NCI-H226 (cell line): ENCODE data around the gene ZNF646.

Experiments
- DNase-seq: peaks from one replicate; pipeline ENCODE4 v3.0.0-alpha.2; 2015

Gene ZNF646

DNA sequence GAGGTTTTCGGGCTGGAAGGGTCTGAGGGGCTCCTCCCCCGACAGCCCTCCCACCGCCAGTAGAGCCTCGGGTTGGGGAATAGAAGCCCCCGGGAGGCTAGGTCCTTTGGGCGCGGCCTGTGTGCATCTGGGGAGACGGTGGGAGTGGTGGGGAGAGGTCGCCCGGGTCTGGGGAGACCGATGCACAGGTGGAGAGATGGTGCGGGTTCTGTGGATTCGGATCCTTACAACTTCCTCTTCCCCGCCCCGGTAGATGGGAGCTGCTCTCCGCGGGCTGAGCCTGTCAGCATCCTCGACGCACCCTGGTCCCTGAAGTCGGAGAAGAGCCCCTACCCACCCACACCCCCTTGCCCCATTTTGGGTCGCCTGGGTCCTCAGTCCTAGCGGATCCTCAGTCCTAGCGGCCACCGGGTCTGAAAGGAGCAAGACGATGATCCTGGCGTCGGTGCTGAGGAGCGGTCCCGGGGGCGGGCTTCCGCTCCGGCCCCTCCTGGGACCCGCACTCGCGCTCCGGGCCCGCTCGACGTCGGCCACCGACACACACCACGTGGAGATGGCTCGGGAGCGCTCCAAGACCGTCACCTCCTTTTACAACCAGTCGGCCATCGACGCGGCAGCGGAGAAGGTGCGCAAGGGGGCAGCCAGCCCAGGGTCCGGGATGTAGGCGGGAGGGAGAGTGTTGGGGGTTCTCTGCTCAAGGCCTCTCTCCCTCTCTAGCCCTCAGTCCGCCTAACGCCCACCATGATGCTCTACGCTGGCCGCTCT, 34.8 kb downstream of the ZNF646 start:
- DNase-seq, result no peak

DNA sequence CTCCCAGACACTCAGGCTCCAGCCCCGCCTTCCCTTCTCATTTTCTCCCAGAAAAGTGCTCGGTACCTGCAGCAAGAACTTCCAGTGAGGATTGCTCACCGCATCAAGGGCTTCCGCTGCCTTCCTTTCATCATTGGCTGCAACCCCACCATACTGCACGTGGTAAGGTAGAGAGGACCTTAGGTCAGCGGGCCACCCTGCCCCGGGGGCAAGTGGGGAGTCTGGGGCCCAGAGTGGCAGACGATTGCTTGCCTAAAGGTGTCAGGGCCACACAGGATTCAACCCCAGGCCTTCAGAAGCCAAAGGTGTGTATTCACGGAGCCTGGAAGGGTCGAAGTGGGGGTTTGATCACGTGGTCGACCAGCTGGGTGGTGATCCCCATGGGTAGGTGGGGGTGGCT, 35.4 kb downstream of the ZNF646 start:
- DNase-seq, result no peak

DNA sequence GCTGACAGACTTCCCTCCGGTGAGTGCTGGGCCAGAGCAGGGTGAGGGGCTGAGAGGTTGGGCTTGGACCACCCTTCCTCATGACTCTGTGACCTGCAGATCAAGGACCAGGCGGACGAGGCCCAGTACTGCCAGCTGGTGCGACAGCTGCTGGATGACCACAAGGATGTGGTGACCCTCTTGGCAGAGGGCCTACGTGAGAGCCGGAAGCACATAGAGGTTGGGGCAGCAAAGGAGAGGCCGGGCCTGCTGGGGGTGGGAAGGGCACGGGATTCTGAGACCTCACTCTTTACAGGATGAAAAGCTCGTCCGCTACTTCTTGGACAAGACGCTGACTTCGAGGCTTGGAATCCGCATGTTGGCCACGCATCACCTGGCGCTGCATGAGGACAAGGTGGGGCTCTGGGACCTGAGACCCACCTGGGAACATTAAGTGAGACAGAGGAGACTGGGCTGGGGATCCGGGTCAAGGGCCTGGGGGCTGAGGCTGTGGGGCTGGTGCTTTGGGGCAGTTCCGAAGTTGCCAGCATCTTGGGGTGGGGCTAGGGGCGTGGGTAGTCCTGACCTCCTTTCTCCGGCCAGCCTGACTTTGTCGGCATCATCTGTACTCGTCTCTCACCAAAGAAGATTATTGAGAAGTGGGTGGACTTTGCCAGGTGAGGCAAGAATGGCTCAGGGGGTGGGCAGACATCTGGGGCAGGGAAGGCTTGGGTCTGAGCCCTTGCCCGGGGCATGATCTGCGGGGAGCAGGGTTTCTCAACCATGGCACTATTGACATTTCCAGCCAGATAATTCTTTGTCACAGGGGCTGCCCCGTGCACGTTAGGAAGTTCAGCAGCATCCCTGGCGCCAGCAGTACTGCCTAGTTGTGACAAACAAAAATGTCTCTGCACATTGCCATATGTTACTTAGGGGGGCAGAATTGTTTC, 36.1 kb downstream of the ZNF646 start:
- DNase-seq, result no peak

DNA sequence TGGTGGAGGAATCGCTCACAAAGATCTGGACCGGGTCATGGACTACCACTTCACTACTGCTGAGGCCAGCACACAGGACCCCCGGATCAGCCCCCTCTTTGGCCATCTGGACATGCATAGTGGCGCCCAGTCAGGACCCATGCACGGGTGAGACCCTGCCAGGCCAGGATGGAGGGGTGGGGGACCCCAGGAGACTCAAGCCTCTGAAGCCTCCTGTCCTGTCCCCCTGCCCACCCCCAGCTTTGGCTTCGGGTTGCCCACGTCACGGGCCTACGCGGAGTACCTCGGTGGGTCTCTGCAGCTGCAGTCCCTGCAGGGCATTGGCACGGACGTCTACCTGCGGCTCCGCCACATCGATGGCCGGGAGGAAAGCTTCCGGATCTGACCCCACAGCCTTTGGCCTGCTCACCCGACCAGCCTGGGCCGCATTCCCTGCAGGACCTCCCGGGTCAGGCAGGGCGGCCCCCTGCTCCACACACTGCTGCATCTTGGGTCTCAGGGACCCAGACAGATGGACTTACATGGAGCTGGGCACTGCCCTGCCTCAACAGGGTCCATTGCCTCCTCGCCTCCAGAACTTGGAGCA, 37.8 kb downstream of the ZNF646 start:
- no peak for DNase-seq

DNA sequence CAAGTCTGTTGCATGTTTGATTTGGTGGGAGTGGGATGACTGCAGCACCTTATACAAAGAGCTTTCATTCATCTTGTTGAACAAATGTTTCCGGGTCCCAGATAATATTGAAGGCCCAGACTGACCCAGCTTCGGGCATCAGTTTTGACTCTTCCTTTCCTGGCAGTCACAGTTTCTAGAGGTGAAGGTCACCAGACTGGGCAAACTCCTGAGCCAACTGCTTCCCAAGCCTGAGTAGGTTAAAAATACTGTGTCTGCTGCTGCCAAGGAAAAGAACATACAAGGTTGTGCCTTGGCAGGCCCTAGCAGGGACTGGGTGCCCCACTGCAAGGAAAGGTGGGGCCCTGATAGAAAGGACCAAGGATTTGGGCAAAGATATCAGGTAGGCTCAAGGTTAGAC, 38.5 kb downstream of the ZNF646 start:
- no peak for DNase-seq

DNA sequence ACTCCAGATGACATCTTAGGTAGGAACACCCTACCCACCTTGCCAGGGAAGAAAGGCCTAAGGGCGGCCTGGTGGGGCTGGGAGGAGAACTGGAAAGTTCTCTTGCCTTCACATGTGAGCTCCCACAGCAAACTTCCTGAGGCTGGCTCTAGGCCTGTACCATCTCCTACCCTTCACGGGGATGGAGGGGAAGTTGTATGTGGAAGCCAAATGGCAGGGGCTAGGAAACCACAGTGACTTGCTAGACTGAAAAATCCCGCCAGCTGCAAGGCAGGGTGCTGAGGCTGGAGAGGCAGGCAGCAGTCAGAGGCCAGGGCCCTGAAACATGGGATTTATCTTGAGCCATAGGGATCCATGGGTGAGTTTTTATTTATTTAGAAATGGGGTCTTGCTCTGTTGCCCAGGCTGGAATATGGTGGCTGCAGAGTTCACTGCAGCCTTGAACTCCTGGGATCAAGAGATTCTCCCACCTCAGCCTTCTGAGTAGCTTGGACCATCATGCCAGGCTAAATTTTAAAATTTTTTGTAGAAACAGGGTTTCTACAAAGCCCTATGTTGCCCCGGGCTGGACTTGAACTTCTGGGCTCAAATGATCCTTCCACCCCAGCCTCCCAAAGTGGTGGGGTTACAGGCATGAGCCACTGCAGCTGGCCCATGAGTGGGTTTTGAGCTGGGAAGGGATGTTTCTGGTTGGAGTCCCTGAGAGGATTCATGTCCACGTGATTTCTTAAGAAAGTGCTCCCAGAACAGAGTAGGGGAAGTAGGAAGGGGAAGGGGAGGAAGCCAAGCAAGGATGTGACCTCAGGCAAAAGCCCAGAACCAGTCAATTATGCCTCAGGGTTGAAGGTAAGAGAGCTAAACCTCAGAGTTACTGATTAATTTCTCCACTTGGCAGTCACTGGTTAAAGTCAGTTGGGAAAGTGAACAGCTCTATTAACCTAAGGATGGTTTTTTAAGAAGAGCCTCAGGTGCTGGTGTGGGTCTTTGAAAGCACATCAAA, 39.2 kb downstream of the ZNF646 start:
- DNase-seq, result no peak

DNA sequence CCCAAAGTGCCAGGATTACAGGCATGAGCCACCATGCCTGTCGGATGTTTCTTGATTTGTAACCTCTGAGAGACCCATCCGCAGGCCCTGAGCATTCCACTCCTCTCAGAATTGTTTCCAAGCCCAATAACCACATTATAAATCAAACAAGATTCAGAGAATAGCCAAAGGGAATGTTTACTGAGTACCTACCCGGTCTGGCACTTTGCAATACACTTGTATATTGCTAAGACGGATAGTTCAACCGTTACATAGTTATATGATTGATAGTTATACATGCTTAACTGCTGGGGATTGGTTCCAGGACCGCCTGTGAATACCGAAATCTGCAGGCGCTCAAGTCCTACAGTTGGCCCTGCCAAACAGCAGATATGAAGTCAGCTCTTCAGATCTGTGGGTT, 40.2 kb downstream of the ZNF646 start:
- no peak for DNase-seq

DNA sequence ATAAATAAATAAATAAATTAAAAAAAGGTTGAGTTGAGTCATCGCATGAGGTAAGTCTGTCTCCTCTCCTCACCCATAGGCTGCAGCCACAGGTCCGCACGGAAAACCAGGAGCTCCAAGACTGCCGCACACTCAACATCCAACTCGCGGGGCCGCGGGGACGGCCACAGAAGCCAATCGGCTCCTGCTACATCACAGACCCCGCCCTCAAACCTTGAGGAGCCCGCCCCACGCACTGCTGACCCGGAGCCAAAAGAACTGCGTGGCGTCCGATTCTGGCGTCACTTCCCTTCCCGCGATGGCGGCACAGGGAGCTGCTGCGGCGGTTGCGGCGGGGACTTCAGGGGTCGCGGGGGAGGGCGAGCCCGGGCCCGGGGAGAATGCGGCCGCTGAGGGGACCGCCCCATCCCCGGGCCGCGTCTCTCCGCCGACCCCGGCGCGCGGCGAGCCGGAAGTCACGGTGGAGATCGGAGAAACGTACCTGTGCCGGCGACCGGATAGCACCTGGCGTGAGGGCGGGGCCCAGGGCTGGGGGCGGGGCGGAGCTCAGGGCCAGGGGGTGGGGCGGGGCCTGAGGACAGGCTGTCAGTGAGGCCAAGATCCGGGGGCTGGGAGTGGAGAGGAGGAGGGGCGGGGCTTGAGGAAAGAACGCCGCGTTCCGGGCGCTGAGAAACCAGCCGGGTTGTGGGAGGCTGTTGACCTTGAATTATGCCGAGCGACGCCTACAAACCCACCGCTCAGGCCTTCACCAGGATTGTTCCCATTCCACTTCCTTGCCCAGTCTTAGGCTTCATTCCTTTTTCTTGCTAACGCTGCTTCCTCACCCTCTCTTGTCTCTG, 43.4 kb downstream of the ZNF646 start, which contains the start of gene KAT8:
KAT8 (plus strand) TSS at position 281 of the 839 bp plus-strand sequence; CDS start at position 299, 18 bp downstream.
- peak; percentile 96 for DNase-seq

DNA sequence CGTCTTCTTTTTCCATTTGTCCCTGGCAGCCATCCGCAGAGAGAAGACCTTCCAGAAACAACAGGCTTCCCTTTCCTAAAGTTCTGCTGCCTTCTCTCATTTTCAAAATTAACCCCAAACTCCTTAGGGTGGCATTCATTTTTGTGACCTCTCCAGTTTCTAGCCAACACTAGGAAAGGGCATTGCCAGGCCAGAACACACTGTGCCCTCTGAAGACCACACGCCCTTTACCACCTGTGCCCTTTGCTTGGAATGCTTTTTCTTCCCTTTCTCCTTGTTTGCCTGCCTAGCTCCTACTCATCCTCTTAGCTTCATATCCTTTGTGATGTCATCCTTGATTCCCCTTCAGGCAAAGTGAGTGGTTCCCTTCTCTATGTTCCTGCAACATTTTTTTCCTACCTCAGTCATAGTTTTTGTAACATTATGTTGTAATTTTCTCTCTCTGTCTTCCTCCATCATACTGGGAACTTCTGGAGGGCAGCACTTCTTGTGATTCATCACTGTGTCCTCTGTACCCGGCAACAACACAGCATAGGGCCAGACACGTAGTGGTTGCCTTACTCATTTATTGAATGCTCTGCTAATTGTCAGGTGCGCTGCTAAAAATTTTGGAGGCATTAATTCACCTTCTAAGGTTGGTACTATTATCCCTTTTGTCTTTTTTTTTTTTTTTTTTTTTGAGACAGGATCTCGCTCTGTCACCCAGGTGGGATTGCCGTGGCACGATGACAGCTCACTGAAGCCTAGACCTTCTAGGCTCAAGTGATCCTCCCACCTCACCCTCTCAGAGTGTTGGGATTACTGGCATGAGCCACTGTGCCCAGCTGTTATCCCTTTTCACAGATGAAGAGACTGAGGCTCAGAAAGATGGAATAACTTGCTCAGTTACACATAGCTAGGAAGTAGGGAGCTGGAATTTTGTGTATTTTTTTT, 44.3 kb downstream of the ZNF646 start:
- DNase-seq, result peak; percentile 79

DNA sequence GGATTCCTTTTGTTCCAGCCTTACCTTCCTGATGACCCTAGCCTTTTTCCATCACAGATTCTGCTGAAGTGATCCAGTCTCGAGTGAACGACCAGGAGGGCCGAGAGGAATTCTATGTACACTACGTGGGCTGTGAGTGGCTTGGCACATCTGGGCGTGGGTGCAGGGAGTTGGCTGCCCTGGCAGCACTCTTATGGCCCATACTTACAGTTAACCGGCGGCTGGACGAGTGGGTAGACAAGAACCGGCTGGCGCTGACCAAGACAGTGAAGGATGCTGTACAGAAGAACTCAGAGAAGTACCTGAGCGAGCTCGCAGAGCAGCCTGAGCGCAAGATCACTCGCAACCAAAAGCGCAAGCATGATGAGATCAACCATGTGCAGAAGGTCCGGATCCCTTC, 45.9 kb downstream of the ZNF646 start:
- no peak for DNase-seq

DNA sequence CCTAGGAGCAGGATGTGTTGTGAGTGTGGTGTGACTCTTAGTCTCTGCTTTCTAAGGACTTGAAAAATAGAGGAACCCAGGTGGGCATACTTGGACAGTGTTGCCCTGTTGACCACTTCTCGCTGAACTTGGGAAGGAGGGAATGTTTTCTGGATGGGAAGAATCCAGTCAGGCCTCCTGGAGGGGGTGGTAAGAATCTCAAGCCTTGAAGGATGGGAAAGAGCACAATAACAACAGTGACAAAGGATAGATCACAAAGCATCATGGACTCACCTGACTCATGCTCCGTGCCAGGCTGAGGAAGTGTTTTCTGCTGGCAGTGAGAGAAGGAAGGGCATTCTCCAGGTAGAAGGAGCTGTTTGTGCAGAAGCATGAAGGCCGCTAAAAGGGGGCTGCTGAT, 51.6 kb downstream of the ZNF646 start:
- no peak for DNase-seq

DNA sequence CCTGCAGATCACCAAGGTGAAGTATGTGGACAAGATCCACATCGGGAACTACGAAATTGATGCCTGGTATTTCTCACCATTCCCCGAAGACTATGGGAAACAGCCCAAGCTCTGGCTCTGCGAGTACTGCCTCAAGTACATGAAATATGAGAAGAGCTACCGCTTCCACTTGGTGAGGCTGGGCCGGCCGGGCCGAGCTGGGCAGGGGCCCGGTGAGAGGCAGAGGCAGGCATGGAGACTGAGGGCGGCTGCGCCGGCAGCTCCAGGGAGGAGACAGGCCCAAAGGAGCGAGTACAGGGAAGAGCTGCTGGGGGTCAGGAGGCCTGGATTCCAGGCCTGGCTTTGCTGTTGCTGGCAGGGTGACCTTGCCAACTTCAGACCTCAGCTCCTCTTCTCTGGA, 53.0 kb downstream of the ZNF646 start:
- no peak for DNase-seq

DNA sequence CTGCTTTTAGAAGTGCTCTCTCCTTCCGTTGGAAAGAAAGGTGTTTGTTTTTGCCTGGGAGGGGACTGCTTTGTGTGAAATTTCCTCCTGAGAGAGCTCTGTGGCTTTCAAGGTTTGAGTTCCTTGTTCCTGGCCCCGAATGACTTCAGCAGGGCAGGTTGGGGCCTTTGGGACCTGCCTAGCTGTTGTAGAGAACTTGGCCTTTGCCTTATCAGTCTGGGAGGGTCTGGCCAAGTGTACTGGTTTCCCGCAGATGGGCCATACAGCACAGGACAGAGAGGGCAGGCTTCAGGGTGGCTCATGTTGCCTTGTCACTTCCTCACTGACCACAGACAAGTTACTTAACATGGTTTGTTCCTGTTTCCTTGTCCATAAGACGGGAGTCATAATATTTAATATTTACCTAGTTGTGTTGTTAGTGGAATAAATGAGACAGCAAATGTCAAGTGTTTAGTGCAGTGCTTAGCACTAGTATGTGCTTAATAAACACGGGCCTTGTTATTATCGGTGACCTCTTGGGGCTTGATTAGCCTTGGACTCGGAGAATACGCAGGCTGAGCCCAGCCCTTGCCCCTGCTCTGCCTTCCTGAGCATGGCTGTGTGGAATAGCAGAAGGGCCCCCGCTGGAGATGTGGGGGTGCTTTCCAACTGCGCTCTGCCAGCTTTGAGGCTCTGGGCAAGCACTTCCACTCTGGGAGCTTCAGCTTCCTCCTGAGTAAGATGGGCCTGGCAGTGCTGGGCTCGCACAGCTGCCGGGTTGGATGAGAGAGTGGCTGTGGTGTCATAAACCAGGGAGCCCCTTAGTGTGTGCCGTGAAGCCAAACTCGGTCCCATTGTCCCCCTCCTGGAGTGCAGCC, 54.7 kb downstream of the ZNF646 start:
- DNase-seq, result no peak

DNA sequence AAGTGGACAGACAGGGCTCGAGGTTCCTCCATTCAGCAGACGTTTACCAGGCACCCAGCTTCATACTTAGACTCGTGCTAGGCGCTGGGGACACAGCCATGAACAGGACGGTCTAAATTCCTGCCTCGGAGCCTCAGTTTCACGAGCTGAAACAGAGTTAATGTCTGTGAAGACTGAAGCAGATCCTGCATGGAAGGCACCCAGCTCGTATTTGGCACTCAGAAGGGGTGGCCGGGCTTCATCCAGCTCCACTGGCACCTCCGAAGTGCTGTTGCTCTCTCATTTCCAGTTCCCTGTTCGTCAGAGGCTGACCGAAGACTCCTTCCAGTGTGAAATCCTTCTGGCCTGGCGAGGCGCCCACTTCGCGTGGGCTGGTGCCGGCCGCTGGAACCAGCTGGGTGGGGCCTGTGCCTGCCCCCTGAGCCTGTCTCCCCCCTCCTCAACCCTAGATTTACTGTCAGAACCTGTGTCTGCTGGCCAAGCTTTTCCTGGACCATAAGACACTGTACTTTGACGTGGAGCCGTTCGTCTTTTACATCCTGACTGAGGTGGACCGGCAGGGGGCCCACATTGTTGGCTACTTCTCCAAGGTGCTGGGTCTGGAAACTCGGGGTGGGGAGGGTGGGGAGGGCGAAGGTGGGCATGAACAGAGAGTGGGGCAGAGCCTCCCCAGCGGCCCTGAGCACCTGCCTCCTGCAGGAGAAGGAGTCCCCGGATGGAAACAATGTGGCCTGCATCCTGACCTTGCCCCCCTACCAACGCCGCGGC, 55.5 kb downstream of the ZNF646 start:
- no peak for DNase-seq

DNA sequence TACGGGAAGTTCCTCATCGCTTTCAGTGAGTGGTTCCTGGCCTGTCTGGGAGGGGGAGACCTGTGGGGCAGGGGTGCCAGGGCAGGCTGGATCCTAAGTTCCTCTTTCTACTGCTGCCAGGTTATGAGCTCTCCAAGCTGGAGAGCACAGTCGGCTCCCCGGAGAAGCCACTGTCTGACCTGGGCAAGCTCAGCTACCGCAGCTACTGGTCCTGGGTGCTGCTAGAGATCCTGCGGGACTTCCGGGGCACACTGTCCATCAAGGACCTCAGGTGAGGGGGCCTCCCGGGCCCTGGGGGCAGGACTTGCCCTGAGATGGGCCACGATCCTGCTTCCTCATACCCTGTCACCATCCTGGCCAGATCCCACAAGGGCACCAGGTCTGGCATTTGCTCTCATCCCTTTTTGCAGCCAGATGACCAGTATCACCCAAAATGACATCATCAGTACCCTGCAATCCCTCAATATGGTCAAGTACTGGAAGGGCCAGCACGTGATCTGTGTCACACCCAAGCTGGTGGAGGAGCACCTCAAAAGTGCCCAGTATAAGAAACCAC, 56.2 kb downstream of the ZNF646 start:
- no peak for DNase-seq

DNA sequence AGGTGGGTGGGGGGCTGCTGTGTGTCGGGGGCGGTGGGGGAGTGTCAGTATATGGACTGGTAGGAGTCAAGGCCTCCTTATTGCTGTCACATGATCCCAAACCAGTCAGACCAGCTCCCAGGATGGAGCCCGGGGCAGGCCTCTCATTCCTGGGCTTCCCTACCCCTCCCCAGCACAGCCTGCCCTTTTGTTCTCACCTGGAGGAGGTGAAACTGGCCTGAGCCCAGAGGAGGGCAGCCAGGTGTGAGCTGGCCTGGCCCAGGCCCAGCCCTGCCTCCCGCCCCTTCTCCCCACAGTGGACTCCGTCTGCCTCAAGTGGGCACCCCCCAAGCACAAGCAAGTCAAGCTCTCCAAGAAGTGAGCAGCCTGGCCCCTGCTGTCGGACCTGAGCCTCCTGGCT, 56.7 kb downstream of the ZNF646 start:
- DNase-seq, result no peak

DNA sequence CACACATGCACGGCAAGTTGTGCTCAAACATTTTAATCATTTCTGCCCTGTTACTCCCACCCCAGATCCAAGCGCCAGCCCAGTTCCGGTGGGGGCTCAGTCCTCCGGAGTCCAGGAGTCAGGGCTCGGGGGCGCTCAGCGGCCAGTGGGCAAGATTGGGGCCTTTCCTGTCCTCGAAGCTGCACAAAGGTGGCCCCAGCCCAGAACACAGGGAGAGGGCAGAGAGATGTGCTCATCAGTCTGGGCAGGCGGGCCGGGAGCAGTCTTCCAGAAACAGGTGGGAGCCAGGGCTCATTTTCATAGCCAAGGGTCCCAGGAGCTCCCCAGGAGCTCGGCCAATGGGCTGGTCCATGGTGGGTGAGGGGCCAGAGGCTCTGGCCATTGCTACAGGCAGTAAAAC, 57.2 kb downstream of the ZNF646 start:
- DNase-seq, result no peak

DNA sequence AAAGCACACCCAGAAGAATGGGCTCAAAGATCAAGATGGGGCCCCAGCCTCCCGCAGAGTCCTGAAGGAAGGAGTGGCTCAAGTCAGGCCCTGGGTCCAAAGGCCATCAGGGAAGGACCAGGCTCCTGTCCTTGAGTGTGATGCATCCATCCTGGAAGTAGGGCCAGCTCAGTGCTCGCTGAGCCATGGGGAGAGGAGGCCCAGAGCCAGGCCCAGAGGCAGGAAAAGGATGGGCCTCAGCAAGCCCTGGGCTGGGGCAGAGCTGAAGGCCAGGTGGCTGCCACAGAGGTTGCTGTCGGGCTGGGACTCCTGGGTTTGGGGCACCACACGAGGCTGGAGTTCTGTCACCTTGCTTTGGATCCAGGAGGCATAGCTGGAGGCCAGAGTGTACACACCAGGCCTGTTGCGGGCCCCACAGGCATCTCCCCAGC, 57.6 kb downstream of the ZNF646 start:
- DNase-seq, result no peak
